ENCODE measurements around the gene EMILIN2.
"Not testable (repeated sequence)": the region's sequence is repeated elsewhere in the genome, so short reads cannot be mapped to it uniquely, and the experiment has no call there.

EMILIN2 gene

GRCh38 chr18:2837290-2837689, 9.5 kb upstream of the EMILIN2 start:
- not testable (repeated sequence) for H4K20me1 ChIP-seq (ENCODE audit: insufficient read depth, low read length); H3K4me2 ChIP-seq (ENCODE audit: low read length); H3K9ac ChIP-seq (ENCODE audit: low read length); H3K4me1 ChIP-seq (ENCODE audit: insufficient read depth, low read length, severe bottlenecking); H3K79me2 ChIP-seq (ENCODE audit: insufficient read depth, low read length); H3K9me3 ChIP-seq (ENCODE audit: low read length); H3K36me3 ChIP-seq (ENCODE audit: insufficient read depth, low read length); H3K4me3 ChIP-seq (ENCODE audit: low read depth, low read length, poor library complexity, severe bottlenecking); H2AFZ ChIP-seq (ENCODE audit: low read length); H3K27ac ChIP-seq (ENCODE audit: low read depth, low read length, poor library complexity, severe bottlenecking); H3K27me3 ChIP-seq (ENCODE audit: insufficient read depth, low read length); H3K9me2 ChIP-seq (ENCODE audit: low read depth, low read length); H3F3A ChIP-seq (ENCODE audit: insufficient read depth, low read length)

GRCh38 chr18:2839202-2839601, 7.6 kb upstream of the EMILIN2 start:
- no peaks in the 10 kb centered on the region for H3K79me2 ChIP-seq (ENCODE audit: insufficient read depth, low read length)
- no peak for TF ChIP-seq EZH2 (IDR thresholded peaks at IDR 0.05; ENCODE audit: borderline replicate concordance, low read length)
- TF ChIP-seq, protein P1, sequence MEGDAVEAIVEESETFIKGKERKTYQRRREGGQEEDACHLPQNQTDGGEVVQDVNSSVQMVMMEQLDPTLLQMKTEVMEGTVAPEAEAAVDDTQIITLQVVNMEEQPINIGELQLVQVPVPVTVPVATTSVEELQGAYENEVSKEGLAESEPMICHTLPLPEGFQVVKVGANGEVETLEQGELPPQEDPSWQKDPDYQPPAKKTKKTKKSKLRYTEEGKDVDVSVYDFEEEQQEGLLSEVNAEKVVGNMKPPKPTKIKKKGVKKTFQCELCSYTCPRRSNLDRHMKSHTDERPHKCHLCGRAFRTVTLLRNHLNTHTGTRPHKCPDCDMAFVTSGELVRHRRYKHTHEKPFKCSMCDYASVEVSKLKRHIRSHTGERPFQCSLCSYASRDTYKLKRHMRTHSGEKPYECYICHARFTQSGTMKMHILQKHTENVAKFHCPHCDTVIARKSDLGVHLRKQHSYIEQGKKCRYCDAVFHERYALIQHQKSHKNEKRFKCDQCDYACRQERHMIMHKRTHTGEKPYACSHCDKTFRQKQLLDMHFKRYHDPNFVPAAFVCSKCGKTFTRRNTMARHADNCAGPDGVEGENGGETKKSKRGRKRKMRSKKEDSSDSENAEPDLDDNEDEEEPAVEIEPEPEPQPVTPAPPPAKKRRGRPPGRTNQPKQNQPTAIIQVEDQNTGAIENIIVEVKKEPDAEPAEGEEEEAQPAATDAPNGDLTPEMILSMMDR (IDR thresholded peaks at IDR 0.05; ENCODE audit: low read length): no peak
- H2AFZ ChIP-seq (ENCODE audit: low read length): no peak overlapping the region
- no peak overlapping the region for H3K4me3 ChIP-seq (ENCODE audit: low read depth, low read length, poor library complexity, severe bottlenecking)
- no peaks in the 10 kb centered on the region for H3F3A ChIP-seq (ENCODE audit: insufficient read depth, low read length)
- H4K20me1 ChIP-seq (ENCODE audit: insufficient read depth, low read length): no peaks in the 10 kb centered on the region
- no peak overlapping the region for H3K9ac ChIP-seq (ENCODE audit: low read length)
- no peak overlapping the region for H3K27ac ChIP-seq (ENCODE audit: low read depth, low read length, poor library complexity, severe bottlenecking)
- no peaks in the 10 kb centered on the region for H3K27me3 ChIP-seq (ENCODE audit: insufficient read depth, low read length)
- H3K4me1 ChIP-seq (ENCODE audit: insufficient read depth, low read length, severe bottlenecking): no peaks in the 10 kb centered on the region
- H3K9me2 ChIP-seq (ENCODE audit: low read depth, low read length): no peaks in the 10 kb centered on the region
- no peak overlapping the region for H3K4me2 ChIP-seq (ENCODE audit: low read length)
- no peaks in the 10 kb centered on the region for H3K9me3 ChIP-seq (ENCODE audit: low read length)
- H3K36me3 ChIP-seq (ENCODE audit: insufficient read depth, low read length): no peaks in the 10 kb centered on the region

DNA sequence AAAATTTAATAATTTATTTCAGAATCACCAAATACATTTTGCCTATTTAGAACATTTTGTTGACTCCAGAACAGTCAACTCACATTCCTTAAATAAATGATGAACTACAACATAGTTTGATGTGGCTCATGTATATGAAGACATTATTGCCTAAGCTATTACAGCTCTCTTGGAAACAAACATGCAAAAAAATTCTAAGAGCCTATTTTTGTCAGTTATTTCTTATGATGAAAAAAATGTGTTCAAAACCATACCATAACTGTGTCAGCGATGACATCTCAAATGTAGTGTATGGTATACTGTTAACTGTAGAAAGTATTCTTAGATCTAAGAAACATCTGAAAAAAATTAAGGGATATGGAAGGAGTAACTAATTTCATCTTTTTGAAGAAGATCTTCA, 6.3 kb upstream of the EMILIN2 start:
- no peak overlapping the region for H2AFZ ChIP-seq (ENCODE audit: low read length)

GRCh38 chr18:2843146-2843545, 3.7 kb upstream of the EMILIN2 start:
- Histone ChIP-seq H3K9me3 (ENCODE audit: low read length) (no peaks in the 10 kb centered on the region), H3K79me2 (ENCODE audit: insufficient read depth, low read length) (no peaks in the 10 kb centered on the region), H4K20me1 (ENCODE audit: insufficient read depth, low read length) (no peaks in the 10 kb centered on the region), H3F3A (ENCODE audit: insufficient read depth, low read length) (no peaks in the 10 kb centered on the region), H3K4me3 (ENCODE audit: low read depth, low read length, poor library complexity, severe bottlenecking) (no peak overlapping the region), H3K4me2 (ENCODE audit: low read length) (no peak overlapping the region), H3K9ac (ENCODE audit: low read length) (no peak overlapping the region), H2AFZ (ENCODE audit: low read length) (no peak overlapping the region), H3K9me2 (ENCODE audit: low read depth, low read length) (no peaks in the 10 kb centered on the region), H3K27me3 (ENCODE audit: insufficient read depth, low read length) (no peaks in the 10 kb centered on the region; the same call in 1 of the 2 replicates), H3K4me1 (ENCODE audit: insufficient read depth, low read length, severe bottlenecking) (no peaks in the 10 kb centered on the region), H3K27ac (ENCODE audit: low read depth, low read length, poor library complexity, severe bottlenecking) (no peak overlapping the region), H3K36me3 (ENCODE audit: insufficient read depth, low read length) (no peaks in the 10 kb centered on the region)
- TF ChIP-seq EZH2 (IDR thresholded peaks at IDR 0.05; ENCODE audit: borderline replicate concordance, low read length): no peak
- TF ChIP-seq, protein P1 (IDR thresholded peaks at IDR 0.05; ENCODE audit: low read length): no peak

More for the DNA sequence above, 6.3 kb upstream of the EMILIN2 start:
- H3F3A ChIP-seq (ENCODE audit: insufficient read depth, low read length): no peaks in the 10 kb centered on the region
- H3K36me3 ChIP-seq (ENCODE audit: insufficient read depth, low read length): no peaks in the 10 kb centered on the region
- no peak overlapping the region for H3K27ac ChIP-seq (ENCODE audit: low read depth, low read length, poor library complexity, severe bottlenecking)
- no peak overlapping the region for H3K9ac ChIP-seq (ENCODE audit: low read length)
- H3K4me2 ChIP-seq (ENCODE audit: low read length): no peak overlapping the region
- H4K20me1 ChIP-seq (ENCODE audit: insufficient read depth, low read length): no peaks in the 10 kb centered on the region
- H3K79me2 ChIP-seq (ENCODE audit: insufficient read depth, low read length): no peaks in the 10 kb centered on the region
- H3K9me3 ChIP-seq (ENCODE audit: low read length): no peaks in the 10 kb centered on the region
- no peak for TF ChIP-seq EZH2 (IDR thresholded peaks at IDR 0.05; ENCODE audit: borderline replicate concordance, low read length)
- TF ChIP-seq, protein P1 (IDR thresholded peaks at IDR 0.05; ENCODE audit: low read length): no peak
- no peaks in the 10 kb centered on the region for H3K4me1 ChIP-seq (ENCODE audit: insufficient read depth, low read length, severe bottlenecking)
- no peaks in the 10 kb centered on the region for H3K27me3 ChIP-seq (ENCODE audit: insufficient read depth, low read length)
- no peak overlapping the region for H3K4me3 ChIP-seq (ENCODE audit: low read depth, low read length, poor library complexity, severe bottlenecking)
- H3K9me2 ChIP-seq (ENCODE audit: low read depth, low read length): no peaks in the 10 kb centered on the region

All from OCI-LY1 (cell line).